ENCODE measurements around the gene CADM1. TPM values are rescaled to one million over a fixed set of nuclear protein-coding genes. Genes with fewer than 3 reads are reported as not detected.

Gene CADM1
- total and polyA plus RNA-seq, 2 donors from 2014 or later = 24.0 to 33.5 TPM

- H3K4me1 ChIP-seq (ENCODE audit: control insufficient read depth in 2 of 3, insufficient read depth in 2 of 3, low read depth in 1 of 3, low read length in 3 of 3) = no peaks in the 10 kb centered on the region
- FAIRE-seq (no peak), DNase-seq (no peak)
- no peak overlapping the region for H3K4me3 ChIP-seq (ENCODE audit: low read length in 3 of 3)
- TF ChIP-seq, protein P1, sequence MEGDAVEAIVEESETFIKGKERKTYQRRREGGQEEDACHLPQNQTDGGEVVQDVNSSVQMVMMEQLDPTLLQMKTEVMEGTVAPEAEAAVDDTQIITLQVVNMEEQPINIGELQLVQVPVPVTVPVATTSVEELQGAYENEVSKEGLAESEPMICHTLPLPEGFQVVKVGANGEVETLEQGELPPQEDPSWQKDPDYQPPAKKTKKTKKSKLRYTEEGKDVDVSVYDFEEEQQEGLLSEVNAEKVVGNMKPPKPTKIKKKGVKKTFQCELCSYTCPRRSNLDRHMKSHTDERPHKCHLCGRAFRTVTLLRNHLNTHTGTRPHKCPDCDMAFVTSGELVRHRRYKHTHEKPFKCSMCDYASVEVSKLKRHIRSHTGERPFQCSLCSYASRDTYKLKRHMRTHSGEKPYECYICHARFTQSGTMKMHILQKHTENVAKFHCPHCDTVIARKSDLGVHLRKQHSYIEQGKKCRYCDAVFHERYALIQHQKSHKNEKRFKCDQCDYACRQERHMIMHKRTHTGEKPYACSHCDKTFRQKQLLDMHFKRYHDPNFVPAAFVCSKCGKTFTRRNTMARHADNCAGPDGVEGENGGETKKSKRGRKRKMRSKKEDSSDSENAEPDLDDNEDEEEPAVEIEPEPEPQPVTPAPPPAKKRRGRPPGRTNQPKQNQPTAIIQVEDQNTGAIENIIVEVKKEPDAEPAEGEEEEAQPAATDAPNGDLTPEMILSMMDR (IDR thresholded peaks at IDR 0.05; ENCODE audit: borderline replicate concordance, extremely low read depth, insufficient read depth) = no peak
- intact Hi-C loops (cut with DNase I) = no loop called here
- no peaks in the 10 kb centered on the region for H3K27me3 ChIP-seq (ENCODE audit: control insufficient read depth, insufficient read depth, low read length)
- no peaks in the 10 kb centered on the region for H3K36me3 ChIP-seq (ENCODE audit: control insufficient read depth in 2 of 3, insufficient read depth in 3 of 3, low read length in 3 of 3)
- no peaks in the 10 kb centered on the region for H3K9me3 ChIP-seq (ENCODE audit: control insufficient read depth in 2 of 3, insufficient read depth in 1 of 3, low read length in 3 of 3)
- no peak overlapping the region for H3K27ac ChIP-seq (ENCODE audit: low read depth in 2 of 2, low read length in 2 of 2)
- no peak overlapping the region for H3K9ac ChIP-seq (ENCODE audit: low read length in 3 of 3)
Measured at GRCh38 chr11:115545581-115546210, 41.5 kb upstream of the CADM1 start.

- intact Hi-C loops (cut with DNase I) = no loop called here
- no peaks in the 10 kb centered on the region for H3K27me3 ChIP-seq (ENCODE audit: control insufficient read depth, insufficient read depth, low read length)
- H3K36me3 ChIP-seq (ENCODE audit: control insufficient read depth in 2 of 3, insufficient read depth in 3 of 3, low read length in 3 of 3) = no peaks in the 10 kb centered on the region
- no peaks in the 10 kb centered on the region for H3K9me3 ChIP-seq (ENCODE audit: control insufficient read depth in 2 of 3, insufficient read depth in 1 of 3, low read length in 3 of 3)
- no peak for DNase-seq
- TF ChIP-seq, protein P1 (IDR thresholded peaks at IDR 0.05; ENCODE audit: borderline replicate concordance, extremely low read depth, insufficient read depth) = no peak
- no peak overlapping the region for H3K27ac ChIP-seq (ENCODE audit: low read depth in 2 of 2, low read length in 2 of 2)
- H3K4me3 ChIP-seq (ENCODE audit: low read length in 3 of 3) = no peak overlapping the region
- H3K4me1 ChIP-seq (ENCODE audit: control insufficient read depth in 2 of 3, insufficient read depth in 2 of 3, low read depth in 1 of 3, low read length in 3 of 3) = no peaks in the 10 kb centered on the region
- FAIRE-seq = no peak
- H3K9ac ChIP-seq (ENCODE audit: low read length in 3 of 3) = no peak overlapping the region
Measured at GRCh38 chr11:115544422-115544948, 40.3 kb upstream of the CADM1 start.

- FAIRE-seq (no peak), DNase-seq (no peak)
- Histone ChIP-seq H3K4me3 (ENCODE audit: low read length in 3 of 3) (no peak overlapping the region), H3K4me1 (ENCODE audit: control insufficient read depth in 2 of 3, insufficient read depth in 2 of 3, low read depth in 1 of 3, low read length in 3 of 3) (no peaks in the 10 kb centered on the region), H3K9ac (ENCODE audit: low read length in 3 of 3) (no peak overlapping the region), H3K27ac (ENCODE audit: low read depth in 2 of 2, low read length in 2 of 2) (no peak overlapping the region), H3K9me3 (ENCODE audit: control insufficient read depth in 2 of 3, insufficient read depth in 1 of 3, low read length in 3 of 3) (no peaks in the 10 kb centered on the region), H3K27me3 (ENCODE audit: control insufficient read depth, insufficient read depth, low read length) (no peaks in the 10 kb centered on the region), H3K36me3 (ENCODE audit: control insufficient read depth in 2 of 3, insufficient read depth in 3 of 3, low read length in 3 of 3) (no peaks in the 10 kb centered on the region)
- TF ChIP-seq, protein P1 (IDR thresholded peaks at IDR 0.05; ENCODE audit: borderline replicate concordance, extremely low read depth, insufficient read depth) = no peak
- intact Hi-C loops (cut with DNase I) = no loop called here
Measured at GRCh38 chr11:115541518-115541917, 37.3 kb upstream of the CADM1 start.
